GM21737 (cell line): ENCODE data around the gene CEP120.
A peak's percentile ranks its signal among the peaks of the same experiment; 100 is the strongest.
"Not testable (repeated sequence)": the region's sequence is repeated elsewhere in the genome, so short reads cannot be mapped to it uniquely, and the experiment has no call there.

ENCODE experiments used
- ATAC-seq: cut with Tn5 transposase; IDR thresholded peaks from one replicate; pipeline ENCODE4 v1.9.1; 2021; ENCODE audit warnings: mild to moderate bottlenecking, moderate library complexity; ENCODE audit not compliant: unreplicated experiment

Gene CEP120

DNA sequence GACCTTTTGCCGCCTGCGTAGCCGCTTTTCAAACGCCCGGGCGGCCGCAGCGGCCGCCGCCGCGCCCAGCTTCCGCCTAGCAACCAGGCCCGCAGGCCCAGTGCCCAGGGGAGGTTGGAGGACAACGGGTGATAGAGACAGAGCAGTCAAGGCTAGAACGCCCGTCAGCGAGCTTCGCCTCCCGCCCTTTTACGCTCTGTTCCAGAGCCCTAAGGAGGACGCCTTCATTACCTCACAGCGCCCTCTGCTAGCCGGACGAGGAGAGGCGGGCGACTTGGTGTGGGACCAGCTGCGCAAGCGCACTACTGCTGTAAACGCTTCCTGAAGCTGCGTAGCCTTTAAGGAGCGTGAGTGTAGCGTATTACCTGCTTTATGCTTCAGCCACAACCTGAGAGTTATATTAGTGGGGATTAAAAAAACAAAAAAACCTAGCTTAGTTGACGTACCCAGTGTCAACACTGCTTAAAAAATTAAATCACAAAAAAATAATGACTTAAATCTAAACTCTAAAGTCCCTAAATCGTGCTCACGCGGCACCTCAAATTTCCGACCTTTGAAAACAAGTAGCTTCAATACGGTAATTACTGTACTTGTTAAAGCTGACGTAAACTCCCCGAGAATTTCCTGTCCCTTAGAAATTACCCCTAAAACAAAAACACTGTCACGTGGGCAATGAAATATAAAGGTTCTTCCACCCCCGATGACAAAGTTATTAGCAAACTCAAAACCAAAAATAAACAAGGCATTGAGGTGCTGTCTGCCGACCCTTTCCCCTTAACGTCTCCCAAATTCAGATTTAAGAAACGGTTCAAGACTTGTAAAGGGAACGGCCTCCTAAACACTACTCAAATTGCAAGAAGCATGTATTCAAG, at the start of gene CEP120:
TSS of gene CEP120 (minus strand) at position 126 of the 872 bp plus-strand sequence. CDS start 405 bp downstream, outside the sequence.
- peak; percentile 99 for ATAC-seq

GRCh38 chr5:123472150-123472924, 49.1 kb upstream of the CEP120 start:
- ATAC-seq: no peak

DNA sequence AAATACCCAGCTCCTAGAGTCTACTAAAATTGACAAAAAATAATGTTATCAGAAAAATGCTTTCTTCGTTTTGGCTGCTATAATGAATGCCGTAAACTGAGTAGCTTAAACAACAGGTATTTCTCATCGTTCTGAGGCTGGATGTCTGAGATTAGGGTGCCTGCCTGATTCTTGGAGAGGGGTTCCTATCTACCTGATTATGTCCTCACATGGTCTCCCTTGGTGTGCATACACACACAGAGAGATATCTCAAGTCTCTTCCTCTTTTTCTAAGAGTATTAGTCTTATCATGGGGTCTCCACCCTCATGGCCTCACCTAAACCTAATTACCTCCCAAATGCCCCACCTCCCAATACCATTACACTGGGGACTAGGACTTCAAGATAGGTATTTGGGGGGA, 48.2 kb upstream of the CEP120 start:
- no peak for ATAC-seq

GRCh38 chr5:123466839-123467238, 43.6 kb upstream of the CEP120 start:
- ATAC-seq: not testable (repeated sequence)

GRCh38 chr5:123460296-123460729, 37.1 kb upstream of the CEP120 start:
- ATAC-seq: no peak

DNA sequence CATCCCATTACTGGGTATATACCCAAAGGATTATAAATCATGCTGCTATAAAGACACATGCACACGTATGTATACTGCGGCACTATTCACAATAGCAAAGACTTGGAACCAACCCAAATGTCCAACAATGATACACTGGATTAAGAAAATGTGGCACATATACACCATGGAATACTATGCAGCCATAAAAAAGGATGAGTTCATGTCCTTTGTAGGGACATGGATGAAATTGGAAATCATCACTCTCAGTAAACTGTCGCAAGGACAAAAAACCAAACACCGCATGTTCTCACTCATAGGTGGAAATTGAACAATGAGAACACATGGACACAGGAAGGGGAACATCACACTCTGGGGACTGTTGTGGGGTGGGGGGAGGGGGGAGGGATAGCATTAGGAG, 35.8 kb upstream of the CEP120 start:
- not testable (repeated sequence) for ATAC-seq

DNA sequence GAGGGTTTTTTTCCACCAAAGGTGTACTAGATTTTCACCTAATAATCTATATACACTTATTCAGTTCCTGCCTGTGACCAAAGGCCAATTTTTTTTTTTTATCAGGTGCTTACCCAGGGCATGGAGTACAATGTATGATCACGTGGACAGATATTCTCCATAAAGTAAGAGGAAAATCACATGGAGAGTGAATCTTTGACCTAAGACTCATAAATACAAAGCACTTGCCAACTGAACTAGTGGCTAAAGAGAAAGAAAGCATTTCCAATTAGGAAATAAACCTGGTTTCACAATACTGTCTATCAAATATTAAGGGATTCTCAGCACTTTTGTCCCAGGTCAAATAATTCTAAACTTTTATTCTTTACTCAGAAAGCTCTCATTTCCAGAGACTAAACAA, 33.0 kb upstream of the CEP120 start:
- no peak for ATAC-seq

GRCh38 chr5:123455640-123456039, 32.4 kb upstream of the CEP120 start:
- ATAC-seq: peak; percentile 85

DNA sequence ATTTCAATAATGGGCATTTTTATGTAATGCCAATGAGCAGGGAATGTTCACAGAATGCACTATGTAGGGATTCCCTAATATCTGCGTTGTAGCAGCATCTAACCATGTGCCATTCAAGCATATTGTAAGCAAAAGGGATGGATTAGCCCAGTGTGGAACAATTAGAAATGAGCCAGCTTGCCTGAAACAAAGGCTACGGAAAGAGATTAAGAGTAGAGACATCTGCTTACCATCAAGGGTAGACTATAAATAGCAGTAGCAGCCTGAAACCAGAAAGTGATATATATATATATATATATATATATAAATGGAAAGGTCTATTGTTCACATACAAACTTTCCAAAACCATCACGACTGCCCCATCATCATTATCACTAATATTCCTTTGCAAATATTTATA, 31.9 kb upstream of the CEP120 start:
- no peak for ATAC-seq

GRCh38 chr5:123454259-123454911, 31.2 kb upstream of the CEP120 start:
- ATAC-seq: no peak

DNA sequence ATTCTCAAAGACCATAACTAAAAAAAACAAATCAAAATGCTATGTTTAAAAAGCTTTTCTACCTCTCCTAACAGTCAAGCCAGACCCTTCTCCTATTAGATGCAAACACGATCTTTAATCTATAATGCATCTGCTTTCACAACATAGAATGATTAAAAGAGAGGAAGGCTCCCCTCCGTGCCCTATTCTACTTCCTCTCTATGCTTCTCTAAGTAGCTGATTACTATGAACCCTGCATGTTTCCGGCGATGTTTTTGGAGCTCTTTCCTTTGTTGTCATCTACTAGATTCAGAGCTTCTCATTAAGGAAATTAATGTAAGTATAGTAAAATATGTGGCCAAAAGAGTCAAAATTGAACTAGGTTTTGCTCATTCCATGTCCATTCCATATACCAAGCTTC, 29.2 kb upstream of the CEP120 start:
- no peak for ATAC-seq

DNA sequence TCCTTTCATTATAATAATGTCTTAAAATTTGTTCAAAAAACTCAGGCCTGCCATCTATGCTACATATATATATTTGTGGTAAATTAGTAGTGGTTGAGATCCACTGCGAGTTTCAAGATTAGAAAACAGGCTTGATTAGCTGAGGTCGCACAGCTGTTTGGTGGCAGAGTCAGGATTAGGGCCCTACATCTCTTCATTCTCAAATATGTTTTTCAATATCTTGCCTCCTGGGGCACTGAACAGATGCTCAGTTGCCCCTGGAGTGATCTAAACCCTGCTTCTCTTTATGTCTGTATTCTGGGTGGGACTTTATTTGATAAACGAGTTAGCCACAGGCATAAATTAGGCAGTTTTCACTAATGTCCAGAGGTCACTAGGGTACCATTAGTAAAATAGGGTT, 27.8 kb upstream of the CEP120 start:
- ATAC-seq: no peak

- ATAC-seq: no peak
These were observed 27.4 kb upstream of the CEP120 start for GRCh38 chr5:123450640-123451039.

DNA sequence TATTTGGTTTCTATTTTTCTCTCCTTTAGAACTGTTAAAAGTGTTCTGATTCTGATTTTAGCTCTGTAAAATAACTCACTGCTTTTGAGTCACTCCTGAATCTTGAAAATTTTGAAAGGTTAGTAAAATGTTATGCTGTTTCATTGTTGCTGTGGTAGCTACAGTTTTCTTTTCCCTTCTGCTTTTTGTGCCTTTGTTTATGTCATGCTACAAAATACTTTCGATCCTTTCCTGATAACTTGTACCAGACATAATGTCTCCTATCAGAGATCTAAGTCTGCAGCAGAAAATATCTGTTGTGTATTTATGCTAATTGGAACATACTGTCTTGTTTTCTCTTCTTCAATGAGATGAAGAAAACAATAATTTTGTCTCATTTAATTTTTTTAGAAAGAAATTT, 26.9 kb upstream of the CEP120 start:
- ATAC-seq: peak; percentile 34

- no peak for ATAC-seq
These were observed 26.3 kb upstream of the CEP120 start for GRCh38 chr5:123449424-123449974.

GRCh38 chr5:123448743-123449142, 25.5 kb upstream of the CEP120 start:
- ATAC-seq: no peak

GRCh38 chr5:123448017-123448617, 24.9 kb upstream of the CEP120 start:
- peak; percentile 86 for ATAC-seq

- ATAC-seq: no peak
These were observed 20.8 kb upstream of the CEP120 start for GRCh38 chr5:123444016-123444415.

GRCh38 chr5:123441408-123441807, 18.2 kb upstream of the CEP120 start:
- no peak for ATAC-seq

DNA sequence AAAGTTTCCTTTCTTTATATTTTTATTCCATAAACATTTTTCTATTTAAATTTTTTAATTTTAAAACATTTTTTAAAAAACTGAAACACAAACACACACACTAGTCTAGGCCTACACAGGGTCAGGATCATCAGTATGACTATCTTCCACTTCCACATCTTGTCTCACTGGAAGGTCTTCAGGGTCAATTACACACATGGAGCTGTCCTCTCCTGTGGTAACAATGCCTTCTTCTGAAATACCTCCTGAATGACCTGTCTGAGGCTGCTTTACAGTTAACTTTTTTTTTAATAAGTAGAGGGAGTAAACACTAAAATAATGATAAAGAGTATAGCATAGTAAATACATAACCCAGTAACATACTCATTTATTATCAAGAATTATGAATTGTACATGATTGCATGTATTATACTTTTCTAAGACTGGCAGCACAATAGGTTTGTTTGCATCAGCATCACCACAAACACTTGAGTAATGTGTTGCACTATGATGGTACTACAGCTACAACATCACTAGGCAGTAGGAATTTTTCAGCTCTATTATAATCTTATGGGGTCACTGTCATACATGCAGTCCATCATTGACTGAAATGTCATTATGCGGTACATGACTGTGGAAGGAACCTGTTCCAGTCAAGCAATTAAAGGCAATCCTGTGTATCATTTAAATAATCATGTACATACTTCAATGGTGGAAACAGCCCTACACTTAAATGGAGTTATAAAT, 17.4 kb upstream of the CEP120 start:
- no peak for ATAC-seq
